ENCODE measurements around the gene PROM1. TPM values are rescaled to one million over a fixed set of nuclear protein-coding genes. Genes with fewer than 3 reads are reported as not detected.

The PROM1 gene
- polyA plus RNA-seq, 1 donor = 44.6 TPM

DNA sequence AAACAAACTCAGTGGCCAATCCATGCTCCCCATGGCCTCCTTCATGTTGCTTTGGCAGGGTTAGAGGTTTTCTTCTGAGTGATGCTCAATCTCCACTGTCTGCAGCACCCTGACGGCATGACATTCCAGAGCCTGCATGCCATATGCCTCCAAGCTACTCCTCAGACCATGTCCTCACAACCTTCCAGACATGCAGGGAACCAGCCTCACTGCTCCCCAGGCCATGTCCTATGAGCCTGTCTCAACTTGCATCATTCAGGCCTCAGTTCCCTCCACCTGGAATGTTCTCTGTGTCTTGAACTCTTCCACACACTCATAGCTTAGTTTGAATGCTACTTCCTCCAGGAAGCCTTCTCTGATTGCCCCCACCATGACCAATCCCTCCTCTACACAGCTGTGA lies 18.8 kb downstream of the PROM1 start:
- DNase-seq = no peak

DNA sequence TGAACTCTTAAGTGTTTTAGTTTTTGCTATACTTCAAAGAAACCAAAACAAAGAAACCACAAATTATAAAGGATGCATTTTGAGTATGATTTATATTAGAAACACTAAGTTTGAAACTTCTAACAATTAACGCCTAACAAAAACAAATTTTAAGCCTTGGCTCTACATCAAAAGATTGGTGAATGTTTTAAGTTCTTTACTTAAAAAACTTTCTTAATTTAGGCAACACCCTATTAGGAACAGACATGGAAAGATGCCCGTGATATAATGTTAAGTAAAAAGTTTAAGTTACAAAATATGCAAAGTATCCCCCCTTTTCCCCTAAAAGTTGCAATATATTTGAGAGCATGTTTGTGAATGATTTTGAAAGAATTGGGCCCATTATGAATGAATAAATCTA lies 21.2 kb downstream of the PROM1 start:
- DNase-seq = no peak

DNA sequence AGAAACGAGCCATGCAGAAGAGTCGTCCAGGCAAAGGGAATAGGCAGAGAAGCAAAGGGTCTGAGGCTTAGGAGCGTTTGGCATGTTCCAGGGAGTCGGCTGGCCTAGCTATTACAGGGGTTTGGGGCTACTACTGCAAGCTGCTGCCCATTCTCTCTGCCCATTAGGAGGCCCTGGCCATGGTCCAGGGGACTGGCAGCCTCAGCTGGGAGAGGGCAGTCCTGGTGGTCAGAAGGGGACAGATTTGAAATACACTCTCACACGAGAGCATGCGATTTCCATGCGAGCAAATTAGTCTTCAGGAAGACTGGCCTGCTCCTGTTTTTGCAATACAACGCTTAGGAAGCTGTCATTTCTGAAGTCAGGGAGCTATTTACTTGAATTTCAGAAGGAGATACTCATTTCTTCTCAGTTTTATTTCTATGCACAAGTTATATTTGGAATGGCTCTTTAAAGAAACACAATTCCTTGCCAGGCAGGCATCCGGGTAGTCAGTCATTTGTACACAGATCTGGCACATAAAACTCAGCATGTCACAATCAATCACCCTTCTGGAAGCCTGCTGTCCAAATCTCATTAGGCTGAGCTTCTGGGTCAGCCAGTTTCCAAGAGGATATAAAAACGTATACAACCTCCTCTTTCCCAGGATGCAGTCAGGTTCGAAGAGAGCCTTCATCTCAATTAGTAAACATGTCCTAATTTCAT lies 27.0 kb downstream of the PROM1 start:
- DNase-seq = peak; percentile 31

DNA sequence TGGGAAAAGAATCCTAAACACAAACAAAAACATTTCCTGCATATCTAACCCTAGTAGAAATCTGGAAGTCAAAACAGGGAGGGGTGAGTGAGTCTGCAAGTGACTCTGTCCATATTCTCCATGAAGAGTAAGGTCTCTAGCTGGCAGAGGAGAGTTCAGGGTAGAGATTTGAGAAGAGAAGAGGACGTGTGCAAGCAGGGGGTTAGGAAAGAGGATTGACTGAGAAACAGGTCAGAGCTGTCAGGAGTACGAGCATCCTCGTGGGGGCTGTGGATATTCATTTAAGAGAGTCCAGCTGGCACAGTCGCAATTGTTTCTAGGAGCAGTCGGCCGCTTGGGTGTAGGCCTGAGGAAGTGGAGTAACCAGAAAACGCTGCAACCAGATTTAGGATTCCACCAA lies 27.9 kb downstream of the PROM1 start:
- DNase-seq = no peak

DNA sequence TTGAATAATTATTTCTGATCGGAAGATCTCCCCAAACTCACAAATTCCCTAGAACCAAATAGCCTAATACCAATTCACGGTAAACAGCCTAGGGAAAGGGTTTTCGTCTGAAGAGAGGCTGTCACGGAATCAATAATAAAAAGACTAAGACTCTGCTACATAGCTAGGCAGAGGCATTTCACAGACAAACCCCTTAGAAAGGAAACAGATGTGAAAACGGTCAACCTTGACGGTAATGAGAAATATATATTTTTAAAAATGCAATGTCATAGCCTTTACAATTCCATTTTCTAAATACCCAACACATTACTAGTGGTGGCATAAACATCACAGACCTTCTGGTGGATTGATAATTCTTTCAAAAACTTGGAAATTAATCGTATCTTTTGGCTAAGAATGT lies 28.4 kb downstream of the PROM1 start:
- DNase-seq = no peak

DNA sequence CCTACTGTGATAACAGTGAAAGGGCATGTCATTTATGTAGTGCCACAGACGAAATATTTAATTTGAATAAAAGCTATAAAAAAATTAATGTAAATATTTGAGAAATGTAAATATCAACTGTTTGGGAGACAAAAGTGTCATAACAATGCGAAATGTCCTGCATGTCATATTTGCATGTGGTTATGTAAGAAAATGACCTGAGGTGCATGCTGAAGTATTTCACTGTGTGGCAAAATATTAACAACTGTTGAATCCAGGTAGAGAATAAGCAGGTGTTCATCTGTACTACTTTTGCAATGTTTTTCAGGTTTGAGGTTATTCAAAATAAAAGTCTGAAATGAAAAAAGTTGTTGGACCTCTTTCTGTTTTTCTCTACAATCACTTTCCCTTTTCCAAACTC lies 30.9 kb downstream of the PROM1 start:
- no peak for DNase-seq

DNA sequence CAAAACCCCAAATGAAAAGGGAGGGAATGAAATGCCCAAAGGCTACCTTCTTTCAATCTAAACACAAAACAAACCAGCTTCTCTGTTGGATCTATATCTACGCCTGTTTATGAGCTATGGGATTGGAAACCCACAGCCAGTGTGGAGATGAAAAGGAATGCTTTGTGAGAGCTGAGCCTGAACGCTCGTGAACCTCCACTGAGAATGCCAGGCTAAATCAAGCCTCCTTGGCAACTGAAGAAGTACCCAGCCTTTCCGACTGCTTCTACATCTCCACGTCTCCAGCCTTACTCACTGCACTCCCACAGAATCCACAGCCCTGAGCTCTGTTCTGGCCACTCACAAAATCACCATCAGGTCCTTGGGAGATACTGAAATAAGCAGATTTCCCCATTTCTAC lies 31.8 kb downstream of the PROM1 start:
- no peak for DNase-seq

DNA sequence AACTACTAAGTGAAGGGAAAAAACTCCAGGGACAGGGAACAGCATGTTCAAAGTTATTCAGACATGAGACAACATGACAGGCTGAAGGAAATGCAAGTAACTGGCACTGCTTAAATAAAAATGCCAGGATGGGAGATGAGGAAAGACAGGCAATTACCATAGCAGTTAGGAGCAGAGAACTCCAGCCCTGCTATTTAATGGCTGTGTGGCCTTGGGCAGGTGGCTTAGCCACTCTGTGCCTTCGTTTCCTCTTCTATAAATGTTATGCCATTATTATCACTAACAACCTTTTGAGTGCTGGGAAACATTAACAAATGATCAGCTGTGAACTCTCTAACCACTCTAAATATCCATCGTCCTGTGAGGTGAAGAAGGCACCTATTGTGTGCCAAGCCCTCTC lies 32.7 kb downstream of the PROM1 start:
- no peak for DNase-seq

DNA sequence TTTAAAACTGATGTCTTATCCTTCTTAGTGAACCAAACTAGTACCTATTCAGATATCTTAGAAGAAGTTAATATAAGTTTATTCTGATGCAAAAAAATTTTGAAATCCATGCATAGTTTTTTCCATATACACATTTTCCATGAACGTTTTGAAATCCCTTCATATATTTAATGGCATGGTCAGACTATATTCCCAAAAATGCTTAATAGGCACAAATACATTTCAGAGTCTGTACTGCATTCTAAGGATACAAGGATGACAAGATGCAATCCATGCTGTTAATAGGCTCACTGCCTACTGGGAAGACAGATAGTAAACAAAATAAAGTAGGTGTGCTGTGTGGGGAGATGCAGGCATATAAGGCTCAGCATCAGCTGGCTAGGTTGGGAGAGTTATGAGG lies 33.2 kb downstream of the PROM1 start:
- DNase-seq = no peak

DNA sequence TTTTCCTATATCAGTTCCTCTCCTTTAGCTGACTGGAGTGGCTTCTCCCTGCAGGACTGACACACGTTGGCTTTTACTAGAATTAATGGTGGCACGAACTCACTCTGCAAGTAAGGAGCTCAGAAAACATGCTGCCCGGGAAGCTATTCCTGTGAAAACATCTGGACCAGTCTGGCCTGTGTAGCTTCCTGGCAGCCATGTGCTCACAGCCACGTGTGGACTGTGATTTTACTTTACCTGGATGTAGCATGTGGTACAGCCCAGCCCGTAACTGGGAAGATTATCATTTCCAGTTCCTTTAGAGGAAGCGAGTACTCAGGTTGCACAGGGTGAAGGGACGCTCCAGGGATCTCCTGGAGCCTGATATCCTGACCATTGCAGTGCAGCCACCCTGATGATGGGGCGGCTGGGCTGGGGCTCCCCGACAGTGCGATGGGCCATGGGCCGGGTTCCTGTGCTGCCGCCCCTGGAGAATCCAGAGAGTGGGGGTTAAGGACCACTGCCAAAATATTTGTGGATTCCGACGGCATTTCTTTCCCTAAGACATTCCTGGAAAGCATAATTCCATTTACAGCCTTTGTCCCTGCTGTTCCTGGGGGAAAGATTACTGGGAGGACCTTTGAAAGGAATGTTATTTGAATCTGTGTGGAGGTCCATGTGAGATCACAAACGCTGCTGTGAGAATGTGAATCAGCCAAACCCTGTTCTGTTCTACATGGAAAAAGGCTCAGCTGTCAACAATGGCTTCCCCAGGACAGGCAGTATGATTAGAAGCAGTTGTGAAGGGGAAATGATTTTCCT lies 35.0 kb downstream of the PROM1 start:
- DNase-seq = no peak

DNA sequence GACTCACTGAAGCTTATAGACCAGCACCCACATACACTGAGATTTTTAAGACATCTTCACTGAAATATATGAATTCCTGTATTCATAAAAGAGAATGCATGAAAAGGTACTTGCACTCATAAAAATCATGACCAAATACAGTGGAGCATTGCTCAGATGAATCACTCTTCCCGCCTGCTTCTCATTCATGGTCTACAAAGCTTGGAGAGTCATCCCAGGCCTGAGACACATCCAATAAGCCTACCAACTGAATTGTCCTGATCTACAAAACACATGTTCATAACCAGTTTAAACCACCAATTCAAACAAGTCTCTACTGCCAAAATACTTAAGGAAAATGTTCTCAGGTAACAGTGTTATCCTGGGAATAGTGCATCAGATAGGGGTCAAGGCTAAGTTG lies 38.1 kb downstream of the PROM1 start:
- DNase-seq = no peak

DNA sequence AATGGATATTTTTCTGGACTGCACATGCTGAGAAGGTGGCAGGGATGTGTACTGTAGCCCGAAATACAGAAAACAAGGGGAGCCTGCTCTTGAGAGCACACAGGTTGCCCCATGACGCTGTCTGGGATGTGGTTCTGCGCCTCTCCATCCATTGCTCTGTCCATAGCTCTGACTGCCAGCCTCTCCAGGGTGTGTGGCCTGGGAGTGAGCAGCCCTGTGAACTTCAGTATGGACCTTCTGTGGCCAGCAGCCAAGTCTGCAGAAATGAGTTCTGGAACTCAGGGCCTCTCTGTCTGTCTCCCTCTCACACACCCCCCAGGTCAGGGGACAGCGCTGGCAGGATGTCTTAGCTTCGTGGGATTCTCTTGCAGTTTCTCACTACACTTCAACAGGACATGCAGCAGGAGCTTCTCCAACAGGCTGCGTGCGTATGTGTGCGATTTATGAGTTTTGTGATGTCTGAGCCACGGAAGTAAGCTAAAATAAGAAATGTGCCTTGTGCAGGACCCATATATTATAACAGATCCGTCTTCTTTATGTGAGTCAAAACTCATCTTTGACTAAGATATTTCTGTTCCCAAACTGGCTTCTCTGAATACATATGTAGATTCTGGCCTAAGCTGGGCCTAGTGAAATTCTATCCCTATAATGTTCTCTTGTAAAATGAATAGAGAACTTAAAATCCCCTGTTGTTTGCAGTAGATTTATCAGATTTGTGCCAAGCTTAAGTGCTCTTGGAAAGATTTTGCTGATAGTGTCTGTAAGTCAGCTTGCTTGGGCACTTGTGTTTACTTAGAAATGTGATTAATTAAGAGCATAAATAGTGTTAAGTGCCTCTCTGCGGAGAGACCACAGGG lies 40.0 kb downstream of the PROM1 start:
- no peak for DNase-seq

DNA sequence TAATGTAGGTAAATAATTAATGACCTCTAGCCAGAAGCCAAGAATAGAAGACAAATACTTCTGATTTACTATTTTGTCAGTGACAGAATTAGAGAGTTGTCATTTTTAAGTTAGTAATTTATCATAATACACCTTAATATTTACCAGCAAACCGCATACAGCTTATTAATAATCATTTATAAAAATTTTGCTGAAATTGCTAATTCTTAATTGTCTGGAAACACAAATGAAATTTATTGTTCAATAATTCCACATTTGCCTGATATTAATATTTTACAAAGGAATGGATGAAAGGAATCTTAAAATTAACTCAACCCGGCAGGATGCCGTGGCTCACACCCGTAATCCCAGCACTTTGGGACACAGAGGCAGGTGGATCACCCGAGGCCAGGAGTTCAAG lies 44.7 kb downstream of the PROM1 start:
- DNase-seq = no peak

DNA sequence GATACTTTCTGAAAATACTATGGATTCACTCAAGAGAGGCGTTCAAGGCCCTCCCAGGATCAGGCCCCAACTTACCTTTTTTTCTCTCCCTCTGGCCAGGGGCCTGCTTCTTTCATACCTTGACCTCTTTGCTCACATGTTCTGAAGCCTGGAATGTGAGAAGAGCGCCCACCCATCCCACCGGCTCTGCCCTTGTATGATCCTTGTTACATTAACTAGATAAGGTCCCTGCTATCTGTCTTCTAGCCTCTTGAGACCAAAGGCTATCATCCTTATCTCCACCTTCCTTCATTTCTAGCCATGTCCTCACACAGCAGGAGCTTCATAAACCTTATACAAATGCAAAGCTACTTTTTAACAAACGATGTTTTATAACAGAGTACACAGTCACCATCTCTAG lies 45.9 kb downstream of the PROM1 start:
- DNase-seq = no peak

DNA sequence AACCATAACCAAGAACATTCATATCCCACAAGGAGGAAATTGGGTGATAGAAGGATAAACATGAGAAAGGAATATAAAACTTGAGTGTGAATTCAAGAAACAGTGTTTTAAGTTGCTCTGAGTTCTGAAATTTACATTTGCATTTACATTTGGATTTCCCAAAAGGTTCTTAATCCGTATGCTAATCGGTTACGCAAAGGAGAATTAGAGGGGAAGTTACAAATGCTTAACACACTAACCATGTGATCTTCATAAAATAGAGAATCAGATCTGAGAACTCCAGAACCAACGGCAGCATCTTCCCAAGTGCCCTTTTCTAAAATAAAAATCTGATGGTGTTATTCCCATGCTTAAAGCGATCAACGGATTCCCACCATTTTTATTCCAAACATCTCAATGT lies 48.0 kb downstream of the PROM1 start:
- no peak for DNase-seq

DNA sequence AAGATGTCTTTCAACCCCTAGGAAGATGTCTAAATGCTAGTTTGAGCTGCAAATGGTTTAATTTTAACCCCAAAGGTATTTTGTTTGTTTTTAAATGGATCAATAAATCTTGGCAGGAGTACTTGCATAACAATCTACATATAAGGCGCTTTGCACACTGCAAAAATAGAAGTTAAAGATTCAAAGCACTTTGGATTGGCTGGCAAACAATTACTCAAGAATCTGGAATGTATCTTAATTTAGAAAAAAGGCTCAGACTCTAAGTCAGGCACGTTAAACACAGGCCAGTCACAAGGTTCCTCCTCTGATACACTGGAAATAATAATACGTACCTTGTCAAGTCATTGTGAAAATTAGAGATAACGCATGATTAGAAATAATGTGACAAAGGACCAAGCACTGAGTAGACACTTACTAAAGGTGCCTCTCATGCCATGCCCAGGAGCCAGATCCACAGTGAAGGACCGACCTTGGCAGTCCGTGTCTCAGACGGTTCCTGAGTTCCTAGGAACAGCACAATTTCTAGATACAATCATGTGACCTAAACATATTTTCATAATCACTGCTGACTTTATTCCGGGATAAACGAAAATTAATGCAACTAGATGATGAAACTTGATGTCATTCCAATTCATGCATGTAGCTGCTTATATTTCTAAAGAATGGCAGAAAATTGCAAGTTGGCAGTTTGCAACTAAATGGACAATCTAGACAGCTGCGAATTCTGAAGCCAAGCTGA lies 49.6 kb downstream of the PROM1 start:
- DNase-seq = no peak

DNA sequence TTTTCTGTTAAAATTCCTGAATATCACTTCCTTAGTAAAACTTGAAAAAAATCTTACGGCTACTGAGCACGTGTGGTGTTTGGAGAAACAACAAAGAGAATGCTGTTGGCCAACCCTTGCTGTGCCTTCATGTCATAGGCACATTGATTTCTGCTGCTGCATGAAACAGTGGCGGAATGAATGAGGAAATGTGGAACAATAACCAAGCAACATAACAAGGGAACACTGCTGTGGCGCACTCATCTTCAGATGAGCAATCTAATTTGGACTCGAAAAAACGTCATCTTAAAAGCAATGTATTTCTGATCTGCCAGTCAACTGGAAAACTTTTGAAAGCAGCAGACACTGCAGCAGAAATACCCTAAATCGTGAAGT lies 51.4 kb downstream of the PROM1 start:
- DNase-seq = no peak

DNA sequence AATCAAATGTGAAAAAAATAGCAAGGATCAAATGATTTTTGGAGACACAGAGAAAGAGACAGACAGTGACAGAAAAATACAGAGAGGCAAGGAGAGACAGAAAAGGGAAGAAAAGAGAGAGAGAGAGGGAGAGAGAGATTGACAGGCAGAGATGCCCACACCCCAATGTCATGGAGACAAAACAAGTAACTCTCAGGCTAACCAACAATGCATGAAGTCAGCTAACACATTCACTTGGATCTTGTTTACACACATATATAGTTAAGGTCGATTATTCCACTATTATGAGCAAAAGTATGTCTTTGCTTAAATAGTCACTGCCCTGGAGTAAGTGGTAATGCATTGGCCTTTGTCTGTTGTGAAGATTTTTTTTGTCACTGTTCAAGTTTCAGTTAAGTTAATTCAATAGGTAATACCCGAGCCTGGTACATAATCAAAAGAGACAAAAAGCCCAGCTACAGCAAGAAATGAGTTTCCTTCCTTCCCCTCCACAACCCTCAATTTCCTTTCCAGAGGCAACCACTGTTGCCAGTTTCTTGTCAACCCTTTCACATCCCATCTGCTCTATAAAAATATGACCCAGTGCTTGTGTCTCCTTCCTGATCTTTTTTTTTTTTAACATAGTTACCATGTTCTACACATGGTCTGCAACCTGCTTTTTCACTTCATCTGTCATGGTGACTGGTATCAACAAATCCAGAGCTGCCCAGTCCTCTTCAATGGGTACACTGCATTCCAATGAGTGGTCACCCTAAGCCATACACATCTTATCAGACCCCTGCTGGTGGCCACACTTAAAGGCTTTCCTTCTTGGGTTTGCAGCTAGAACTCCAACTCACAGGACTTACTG lies 52.1 kb downstream of the PROM1 start:
- DNase-seq = no peak

DNA sequence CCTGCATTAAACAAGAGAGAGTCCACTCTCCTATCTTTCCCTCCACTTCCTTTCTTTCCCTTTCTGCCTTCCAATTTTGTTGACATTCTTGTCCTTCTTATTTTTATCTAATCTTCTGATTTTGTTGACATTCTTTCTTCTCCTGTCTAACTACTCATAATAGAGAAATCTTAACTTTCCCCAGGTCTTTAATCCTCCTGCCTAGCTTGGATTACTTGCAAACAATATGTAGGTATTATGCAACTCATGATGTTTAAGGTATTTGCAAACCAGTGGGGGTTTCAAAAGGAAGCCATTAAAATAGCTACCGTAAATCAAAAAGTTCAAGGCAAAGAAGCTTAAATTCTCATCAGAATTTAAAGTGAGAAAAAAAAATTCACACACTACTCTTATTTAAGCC lies 53.9 kb downstream of the PROM1 start:
- DNase-seq = no peak

DNA sequence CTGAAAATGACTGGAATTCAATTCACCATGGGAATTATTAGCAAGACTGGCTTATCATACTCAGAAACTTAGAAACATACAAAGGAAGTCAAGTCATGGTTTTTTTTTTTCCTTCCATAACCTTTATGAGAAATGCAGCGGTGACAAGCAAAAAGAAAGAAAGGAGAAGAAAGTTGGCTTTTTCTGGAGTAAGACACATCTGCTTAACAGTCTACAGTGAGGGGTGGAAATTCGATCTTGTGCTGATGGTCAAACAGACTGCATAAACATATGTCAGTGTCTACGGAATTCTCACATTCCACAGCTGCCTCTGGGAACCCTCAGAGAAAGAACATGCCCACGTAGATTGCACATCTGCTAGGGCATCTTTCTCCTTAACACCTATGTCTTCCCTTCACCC lies 54.6 kb downstream of the PROM1 start:
- DNase-seq = peak; percentile 17

DNA sequence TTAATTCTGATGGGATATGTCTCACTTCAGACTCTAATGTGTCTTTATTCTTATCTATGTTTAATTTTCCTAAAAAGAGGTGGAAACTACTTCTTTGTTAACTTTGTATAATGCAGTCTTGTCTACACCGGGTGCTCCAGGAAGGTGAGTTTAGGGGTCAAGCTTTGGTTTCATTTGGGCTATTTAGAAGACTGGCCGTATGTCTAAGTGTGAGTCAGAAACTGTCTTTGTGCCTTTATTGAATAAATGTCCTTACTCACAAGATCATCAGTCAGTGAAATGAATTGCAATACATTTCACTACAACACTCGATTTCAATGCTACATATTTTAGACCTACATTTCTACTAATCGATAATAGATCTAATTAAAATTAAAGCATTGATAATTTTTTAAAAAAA lies 56.2 kb downstream of the PROM1 start:
- DNase-seq = no peak

All from left kidney (tissue), 2 donors.